Naive thymus-derived CD4-positive, alpha-beta T cell (primary cell): ENCODE results near the gene LILRB4. TPM values are rescaled to one million over a fixed set of nuclear protein-coding genes. Genes with fewer than 3 reads are reported as not detected.
"Not testable (repeated sequence)": the region's sequence is repeated elsewhere in the genome, so short reads cannot be mapped to it uniquely, and the experiment has no call there.

Source experiments
- ATAC-seq: fragments of 150-1000 bp; cut with Tn5 transposase; 2 replicates; pipeline ENCODE4 v1.10.0; 2021; ENCODE audit warnings: mild to moderate bottlenecking, moderate library complexity
- CTCF ChIA-PET: fragments of 350-600 bp; sonication (Branson Sonifier 250); formaldehyde crosslinking; loops from one replicate; lab custom pipeline; 2021; ENCODE audit warnings: antibody characterized with exemption; lab: Charles Lee
- POLR2A ChIA-PET: fragments of 350-600 bp; sonication (Branson Sonifier 250); formaldehyde crosslinking; loops from one replicate; lab custom pipeline; 2021; ENCODE audit warnings: antibody characterized with exemption, inconsistent platforms; lab: Charles Lee
- DNase-seq, 9 donors: peaks; one replicate each; pipeline versions ENCODE4 v3.0.0 to v3.0.0-alpha.2; 2020 to 2022; ENCODE audit warnings: mixed read lengths in 1 of 9
- H3K27ac ChIP-seq: one replicate; pipeline ENCODE4 v1.7.0; 2013; ENCODE audit warnings: mild to moderate bottlenecking, low read depth, low read length, moderate library complexity
- H3K27me3 ChIP-seq, 2 donors: one replicate each; pipeline ENCODE4 v1.7.0; 2013; ENCODE audit warnings: low read length in 2 of 2, mild to moderate bottlenecking in 2 of 2, moderate library complexity in 2 of 2; ENCODE audit not compliant: control insufficient read depth in 2 of 2, insufficient read depth in 2 of 2
- H3K36me3 ChIP-seq, 3 experiments: 1 replicate in 2 of 3; 2 replicates in 1 of 3; pipeline ENCODE4 v1.7.0; 2013; ENCODE audit warnings: low read length in 3 of 3, mild to moderate bottlenecking in 3 of 3, moderate library complexity in 1 of 3; ENCODE audit not compliant: insufficient read depth in 3 of 3, control insufficient read depth in 2 of 3
- H3K4me1 ChIP-seq, 2 donors: one replicate each; pipeline ENCODE4 v1.7.0; 2013; ENCODE audit warnings: low read length in 2 of 2, mild to moderate bottlenecking in 2 of 2, moderate library complexity in 1 of 2; ENCODE audit not compliant: control insufficient read depth in 2 of 2, insufficient read depth in 2 of 2
- H3K4me3 ChIP-seq: 2 replicates; pipeline ENCODE4 v1.7.0; 2013; ENCODE audit warnings: mild to moderate bottlenecking, low read length
- H3K9me3 ChIP-seq, 3 experiments: 1 replicate in 2 of 3; 2 replicates in 1 of 3; pipeline ENCODE4 v1.7.0; 2013; ENCODE audit warnings: low read length in 3 of 3; ENCODE audit not compliant: control insufficient read depth in 2 of 3
- H3K27ac Mint-ChIP-seq, 9 donors: one replicate each; pipeline ENCODE4 v1.8.0; 2020 to 2022; ENCODE audit warnings: mixed read lengths in 9 of 9, mild to moderate bottlenecking in 8 of 9, moderate library complexity in 5 of 9, inconsistent platforms in 2 of 9
- H3K27me3 Mint-ChIP-seq, 5 donors: one replicate each; pipeline ENCODE4 v1.8.0; 2021 to 2022; ENCODE audit warnings: mixed read lengths in 5 of 5, mild to moderate bottlenecking in 1 of 5
- H3K36me3 Mint-ChIP-seq, 5 donors: one replicate each; pipeline ENCODE4 v1.8.0; 2020 to 2022; ENCODE audit warnings: mixed read lengths in 5 of 5, mild to moderate bottlenecking in 3 of 5, inconsistent platforms in 1 of 5
- H3K4me1 Mint-ChIP-seq, 7 donors: one replicate each; pipeline ENCODE4 v1.8.0; 2020 to 2022; ENCODE audit warnings: mixed read lengths in 7 of 7, mild to moderate bottlenecking in 3 of 7, inconsistent platforms in 1 of 7
- H3K4me3 Mint-ChIP-seq, 10 donors: one replicate each; pipeline ENCODE4 v1.8.0; 2020 to 2022; ENCODE audit warnings: mild to moderate bottlenecking in 10 of 10, mixed read lengths in 10 of 10, moderate library complexity in 6 of 10, inconsistent platforms in 2 of 10
- H3K9me3 Mint-ChIP-seq, 11 donors: one replicate each; pipeline ENCODE4 v1.8.0; 2020 to 2022; ENCODE audit warnings: mixed read lengths in 11 of 11, mild to moderate bottlenecking in 4 of 11, inconsistent platforms in 1 of 11, moderate library complexity in 1 of 11
- intact Hi-C, 2 donors: fragments of 100-400 bp; cut with micrococcal nuclease; formaldehyde crosslinking; loops; one replicate each; pipeline ENCODE4 v1.15.1; 2023
- polyA plus RNA-seq, 2 donors: library from polyadenylated mRNA; unstranded; fragments of 300-500 nt; fragmentation: Illumina TruSeq; gene quantifications; one replicate each; pipeline ENCODE4 v1.2.3, GENCODE V29; 2021
- total RNA-seq, 6 experiments: library from RNA in 5 of 6; stranded (reverse) in 5 of 6; gene quantifications; 1 replicate in 5 of 6; 2 replicates in 1 of 6; pipeline ENCODE4 v1.2.3 and lab custom pipeline; 2021 to 2026

LILRB4 gene
- total and polyA plus RNA-seq, 7 experiments from 2014 or later, result 0.15 to 20.2 (median 2.5) TPM; not detected in 2

DNA sequence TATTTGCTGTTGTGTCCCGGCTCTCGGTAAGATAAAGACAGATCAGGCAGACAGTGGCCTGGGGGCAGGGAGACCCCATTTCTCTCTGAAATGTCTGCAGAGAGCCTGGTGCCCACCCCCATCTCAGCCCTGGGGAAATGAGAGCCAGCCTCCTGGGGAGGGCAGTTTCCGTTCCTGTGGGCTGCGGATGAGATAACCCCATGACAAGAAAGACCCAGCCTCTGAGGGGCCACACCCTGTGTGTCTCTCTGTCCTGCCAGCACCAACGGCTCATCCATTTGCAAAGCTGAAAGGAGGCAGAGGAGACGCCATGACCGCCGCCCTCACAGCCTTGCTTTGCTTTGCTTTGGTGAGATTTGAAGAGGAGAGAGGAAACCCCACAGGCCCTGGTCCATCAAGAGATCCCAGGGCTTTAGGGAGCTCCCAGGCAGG lies 33.3 kb downstream of the LILRB4 start:
- Mint-ChIP-seq H3K27ac (no peak overlapping the region), H3K36me3 (peaks cover 0 to 4% (median 0%) of the 10 kb centered on the region in 5 donors), H3K4me1 (peaks cover 0 to 11% (median 0%) of the 10 kb centered on the region in 7 donors), H3K27me3 (peaks cover 0 to 56% (median 44%) of the 10 kb centered on the region in 5 donors), H3K4me3 (no peak overlapping the region), H3K9me3 (peaks cover 0 to 13% (median 4%) of the 10 kb centered on the region in 11 donors)
- Histone ChIP-seq H3K27ac (no peak overlapping the region), H3K4me1 (no peaks in the 10 kb centered on the region), H3K9me3 (no peaks in the 10 kb centered on the region), H3K4me3 (no peak overlapping the region), H3K36me3 (no peaks in the 10 kb centered on the region), H3K27me3 (no peaks in the 10 kb centered on the region)
- POLR2A ChIA-PET, result no interaction called here
- intact Hi-C loops, result no loop called here
- CTCF ChIA-PET, result no interaction called here
- DNase-seq (no peak), ATAC-seq (peak; percentile 40)

DNA sequence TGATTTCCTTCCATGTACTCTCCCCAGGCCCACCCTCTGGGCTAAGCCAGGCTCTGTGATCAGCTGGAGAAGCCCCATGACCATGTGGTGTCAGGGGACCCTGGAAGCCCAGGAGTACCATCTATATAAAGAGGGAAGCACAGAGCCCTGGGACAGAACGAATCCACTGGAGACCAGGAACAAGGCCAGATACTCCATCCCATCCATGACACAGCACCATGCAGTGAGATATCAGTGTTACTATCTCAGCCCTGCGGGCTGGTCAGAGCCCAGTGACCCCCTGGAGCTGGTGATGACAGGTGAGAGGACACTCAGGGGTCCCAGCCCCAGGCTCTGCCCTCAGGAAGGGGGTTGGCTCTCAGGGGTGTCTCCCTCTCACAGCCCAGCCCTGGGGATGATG lies 34.0 kb downstream of the LILRB4 start:
- no peak overlapping the region for H3K4me3 ChIP-seq
- H3K9me3 Mint-ChIP-seq, result peaks cover 0 to 13% (median 0%) of the 10 kb centered on the region in 11 donors
- H3K27me3 Mint-ChIP-seq, result peaks cover 0 to 55% (median 40%) of the 10 kb centered on the region in 5 donors
- peaks cover 0 to 4% (median 0%) of the 10 kb centered on the region in 5 donors for H3K36me3 Mint-ChIP-seq
- CTCF ChIA-PET, result no interaction called here
- H3K27ac ChIP-seq, result no peak overlapping the region
- POLR2A ChIA-PET, result no interaction called here
- peaks cover 0 to 5% (median 0%) of the 10 kb centered on the region in 7 donors for H3K4me1 Mint-ChIP-seq
- no peaks in the 10 kb centered on the region for H3K27me3 ChIP-seq
- no peaks in the 10 kb centered on the region for H3K4me1 ChIP-seq
- H3K9me3 ChIP-seq, result no peaks in the 10 kb centered on the region
- DNase-seq (no peak), ATAC-seq (no peak)
- no peak overlapping the region for H3K27ac Mint-ChIP-seq
- H3K4me3 Mint-ChIP-seq, result no peak overlapping the region
- H3K36me3 ChIP-seq, result no peaks in the 10 kb centered on the region
- intact Hi-C loops, result no loop called here

DNA sequence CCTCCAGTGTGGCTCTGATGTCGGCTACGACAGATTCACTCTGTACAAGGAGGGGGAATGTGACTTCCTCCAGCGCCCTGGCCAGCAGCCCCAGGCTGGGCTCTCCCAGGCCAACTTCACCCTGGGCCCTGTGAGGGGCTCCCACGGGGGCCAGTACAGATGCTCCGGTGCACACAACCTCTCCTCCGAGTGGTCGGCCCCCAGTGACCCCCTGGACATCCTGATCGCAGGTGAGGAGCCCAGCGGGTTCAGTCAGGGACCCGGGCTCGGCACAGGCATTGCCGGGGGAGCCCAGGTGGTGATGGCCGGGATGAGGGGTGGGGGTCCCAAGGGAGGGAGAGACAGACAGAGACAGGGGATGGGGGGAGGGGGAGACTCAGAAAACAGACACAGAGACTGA lies 34.9 kb downstream of the LILRB4 start:
- H3K4me3 ChIP-seq, H3K27ac ChIP-seq, POLR2A ChIA-PET, H3K27ac Mint-ChIP-seq, H3K9me3 ChIP-seq, DNase-seq, H3K4me1 Mint-ChIP-seq, H3K4me3 Mint-ChIP-seq, intact Hi-C loops, H3K36me3 Mint-ChIP-seq, H3K36me3 ChIP-seq, ATAC-seq, H3K9me3 Mint-ChIP-seq, H3K27me3 ChIP-seq, CTCF ChIA-PET, H3K4me1 ChIP-seq: not testable (repeated sequence)
- H3K27me3 Mint-ChIP-seq, result peaks cover 0 to 50% (median 35%) of the 10 kb centered on the region in 5 donors

DNA sequence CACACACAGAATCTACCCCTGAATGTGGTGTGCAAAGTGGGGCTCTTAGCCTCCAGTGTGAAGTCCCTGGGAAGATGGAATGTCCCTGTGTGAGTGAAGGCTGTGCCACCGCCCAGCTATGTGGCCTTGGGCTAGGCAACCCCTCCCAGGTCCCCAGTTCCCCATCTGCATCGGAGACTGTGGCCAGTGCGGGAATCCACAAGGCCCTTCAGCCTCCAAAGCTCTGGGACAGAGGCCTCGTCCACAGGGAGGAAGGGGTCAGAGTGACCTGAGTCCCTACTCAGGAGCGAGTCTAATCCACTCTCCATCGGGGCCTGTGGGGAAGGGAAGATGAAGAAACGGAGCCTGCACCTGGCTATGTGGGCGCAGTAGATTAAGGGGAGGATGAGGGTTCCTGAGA lies 42.1 kb downstream of the LILRB4 start:
- ChIA-PET CTCF (no interaction called here), POLR2A (no interaction called here)
- DNase-seq (no peak), ATAC-seq (no peak)
- peaks cover 0 to 18% (median 0%) of the 10 kb centered on the region in 7 donors for H3K4me1 Mint-ChIP-seq
- Histone ChIP-seq H3K4me3 (no peak overlapping the region), H3K27me3 (no peaks in the 10 kb centered on the region), H3K27ac (no peak overlapping the region), H3K4me1 (peaks cover 0 to 4% of the 10 kb centered on the region in 2 donors), H3K36me3 (no peaks in the 10 kb centered on the region), H3K9me3 (no peaks in the 10 kb centered on the region)
- intact Hi-C loops, result no loop called here
- H3K27ac Mint-ChIP-seq, result no peak overlapping the region
- H3K9me3 Mint-ChIP-seq, result peaks cover 0 to 8% (median 0%) of the 10 kb centered on the region in 11 donors
- peaks cover 0 to 4% (median 0%) of the 10 kb centered on the region in 5 donors for H3K36me3 Mint-ChIP-seq
- H3K4me3 Mint-ChIP-seq, result no peak overlapping the region
- H3K27me3 Mint-ChIP-seq, result peaks cover 3 to 55% (median 32%) of the 10 kb centered on the region in 5 donors

DNA sequence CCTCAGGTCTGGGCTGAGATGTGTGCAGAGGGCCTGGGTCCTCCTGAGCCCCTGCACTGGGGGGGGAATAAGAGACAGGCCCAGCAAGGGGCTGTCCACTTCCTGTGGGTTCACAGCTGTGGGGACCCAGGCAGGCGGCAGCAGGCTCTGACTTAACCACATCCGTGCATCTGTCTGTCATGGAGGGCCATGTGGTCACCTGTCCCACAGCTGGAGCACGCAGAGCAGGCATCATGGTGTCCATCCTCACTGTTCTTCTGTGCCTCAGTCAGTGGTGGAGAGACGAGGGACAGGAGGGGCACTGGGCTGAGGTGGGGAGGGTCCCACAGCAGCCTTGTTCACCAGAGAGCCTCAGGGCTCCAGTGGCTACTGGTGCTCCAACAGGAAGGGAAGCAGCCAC lies 45.2 kb downstream of the LILRB4 start:
- Histone ChIP-seq H3K36me3 (no peaks in the 10 kb centered on the region), H3K27ac (no peak overlapping the region), H3K9me3 (no peaks in the 10 kb centered on the region), H3K4me3 (no peak overlapping the region), H3K27me3 (no peaks in the 10 kb centered on the region), H3K4me1 (peaks cover 0 to 4% of the 10 kb centered on the region in 2 donors)
- ChIA-PET POLR2A (no interaction called here), CTCF (no interaction called here)
- peaks cover 0 to 4% (median 0%) of the 10 kb centered on the region in 5 donors for H3K36me3 Mint-ChIP-seq
- DNase-seq (no peak), ATAC-seq (peak; percentile 38)
- H3K27me3 Mint-ChIP-seq, result peaks cover 3 to 42% (median 25%) of the 10 kb centered on the region in 5 donors
- peaks cover 0 to 18% (median 0%) of the 10 kb centered on the region in 7 donors for H3K4me1 Mint-ChIP-seq
- intact Hi-C loops, result no loop called here
- peaks cover 0 to 9% (median 0%) of the 10 kb centered on the region in 11 donors for H3K9me3 Mint-ChIP-seq
- peak overlapping the region in 1 of 10 donors; percentile 35 for H3K4me3 Mint-ChIP-seq
- H3K27ac Mint-ChIP-seq, result no peak overlapping the region

DNA sequence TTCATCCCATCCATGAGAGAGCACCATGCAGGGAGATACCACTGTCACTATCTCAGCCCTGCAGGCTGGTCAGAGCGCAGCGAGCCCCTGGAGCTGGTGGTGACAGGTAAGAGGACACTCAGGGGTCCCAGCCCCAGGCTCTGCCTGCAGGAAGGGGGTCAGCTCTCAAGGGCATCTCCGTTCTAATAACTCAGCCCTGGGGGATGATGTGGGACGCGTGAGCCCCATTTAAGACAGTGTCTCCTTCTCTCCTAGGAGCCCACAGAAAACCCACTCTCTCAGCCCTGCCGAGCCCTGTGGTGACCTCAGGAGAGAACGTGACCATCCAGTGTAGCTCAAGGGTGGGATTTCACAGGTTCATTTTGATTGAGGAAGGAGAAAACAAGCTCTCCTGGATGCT lies 46.0 kb downstream of the LILRB4 start:
- Histone ChIP-seq H3K36me3 (no peaks in the 10 kb centered on the region), H3K4me1 (peaks cover 0 to 4% of the 10 kb centered on the region in 2 donors), H3K9me3 (no peaks in the 10 kb centered on the region), H3K27me3 (no peaks in the 10 kb centered on the region), H3K4me3 (no peak overlapping the region), H3K27ac (no peak overlapping the region)
- POLR2A ChIA-PET, result no interaction called here
- CTCF ChIA-PET, result no interaction called here
- Mint-ChIP-seq H3K4me3 (no peak overlapping the region), H3K27me3 (peaks cover 3 to 42% (median 33%) of the 10 kb centered on the region in 5 donors), H3K4me1 (peaks cover 0 to 18% (median 0%) of the 10 kb centered on the region in 7 donors), H3K36me3 (peaks cover 0 to 4% (median 0%) of the 10 kb centered on the region in 5 donors), H3K27ac (no peak overlapping the region), H3K9me3 (peaks cover 0 to 7% (median 0%) of the 10 kb centered on the region in 11 donors)
- DNase-seq, result no peak
- no peak for ATAC-seq
- intact Hi-C loops, result no loop called here
